AG09319 (cell line): ENCODE data around the gene IP6K3.

Experiments
- DNase-seq: peaks from one replicate; pipeline ENCODE4 v3.0.0-alpha.2; 2010; ENCODE audit warnings: low read depth; ENCODE audit errors: extremely low read depth
- CTCF ChIP-seq: IDR thresholded peaks from 2 replicates; pipeline ENCODE4 v1.5.1; 2011; ENCODE audit warnings: low read depth, mild to moderate bottlenecking, inconsistent platforms, low read length, moderate library complexity

The IP6K3 gene

GRCh38 chr6:33751771-33752645 lies 5.3 kb upstream of the IP6K3 start:
- TF ChIP-seq CTCF: no peak
- DNase-seq: no peak

GRCh38 chr6:33750244-33750991 lies 3.7 kb upstream of the IP6K3 start:
- DNase-seq: no peak
- no peak for TF ChIP-seq CTCF

DNA sequence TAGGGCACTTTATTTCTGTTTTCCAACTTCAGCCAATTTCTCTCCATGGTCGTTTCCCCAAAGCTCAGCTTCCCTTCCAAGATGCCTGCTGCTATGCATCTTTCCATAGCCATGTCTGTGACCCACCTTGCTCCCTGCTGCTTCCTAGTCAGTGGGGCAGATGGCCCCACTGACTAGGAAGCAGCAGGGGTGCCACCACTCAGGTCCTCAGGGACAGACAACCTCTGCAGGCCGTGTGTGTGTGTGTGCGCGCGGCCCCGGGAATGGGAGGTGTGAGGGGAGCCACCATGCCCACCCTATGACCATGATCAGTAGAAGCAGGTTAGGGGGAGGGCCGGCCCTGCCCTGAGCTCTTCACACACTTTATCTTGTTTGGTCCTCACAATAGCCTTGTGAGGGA lies 2.7 kb upstream of the IP6K3 start:
- no peak for DNase-seq
- TF ChIP-seq CTCF: no peak

- no peak for TF ChIP-seq CTCF
- DNase-seq: no peak
Measured at GRCh38 chr6:33748841-33749240, 2.1 kb upstream of the IP6K3 start.

GRCh38 chr6:33747823-33748222 lies 1.1 kb upstream of the IP6K3 start:
- no peak for DNase-seq
- no peak for TF ChIP-seq CTCF

- TF ChIP-seq CTCF: no peak
Measured at GRCh38 chr6:33746036-33746600, 587 bp downstream of the IP6K3 start.

GRCh38 chr6:33745548-33745947 lies 1.2 kb downstream of the IP6K3 start:
- no peak for DNase-seq
- no peak for TF ChIP-seq CTCF

More at GRCh38 chr6:33746036-33746600, 587 bp downstream of the IP6K3 start:
- DNase-seq: no peak
